SK-N-SH treated with all-trans-retinoic acid at 6 μM for 48 hours (cell line): Measurements from ENCODE around the gene FUT7.

Experiments
- ATAC-seq: fragments of 200-7000 bp; cut with Tn5 transposase; 3 replicates; pipeline ENCODE4 v1.9.1; 2020; ENCODE audit warnings: mild to moderate bottlenecking, moderate library complexity
- ARNTL ChIP-seq: fragments of 450-650 bp; formaldehyde crosslinking; IDR thresholded peaks from 2 replicates; pipeline ENCODE4 v1.5.0; 2020; ENCODE audit warnings: low read depth, mild to moderate bottlenecking, moderate library complexity, borderline replicate concordance
- BACH2 ChIP-seq: fragments of 250-450 bp; sonication (Bioruptor Pico); IDR thresholded peaks from 2 replicates; pipeline ENCODE4 v1.9.0; 2021; ENCODE audit warnings: mild to moderate bottlenecking, borderline replicate concordance
- CSDC2 ChIP-seq: fragments of 250-450 bp; sonication (Bioruptor Pico); IDR thresholded peaks from 2 replicates; pipeline ENCODE4 v1.5.0; 2020; ENCODE audit warnings: mild to moderate bottlenecking, moderate library complexity
- CSRNP3 ChIP-seq: fragments of 250-450 bp; sonication (Bioruptor Pico); IDR thresholded peaks from 2 replicates; pipeline ENCODE4 v1.5.1; 2021; ENCODE audit warnings: mild to moderate bottlenecking, moderate library complexity
- ESRRG ChIP-seq: fragments of 250-450 bp; sonication (Bioruptor Pico); IDR thresholded peaks from 2 replicates; pipeline ENCODE4 v1.6.1; 2021; ENCODE audit warnings: mild to moderate bottlenecking
- GLIS3 ChIP-seq: fragments of 250-450 bp; sonication (Bioruptor Pico); IDR thresholded peaks from 2 replicates; pipeline ENCODE4 v1.5.0; 2020; ENCODE audit warnings: mild to moderate bottlenecking, moderate library complexity
- PATZ1 ChIP-seq: fragments of 250-450 bp; sonication (Bioruptor Pico); IDR thresholded peaks from 2 replicates; pipeline ENCODE4 v1.8.0; 2020; ENCODE audit warnings: mild to moderate bottlenecking, moderate library complexity, borderline replicate concordance
- PPARA ChIP-seq: fragments of 250-450 bp; sonication (Bioruptor Pico); IDR thresholded peaks from 2 replicates; pipeline ENCODE4 v1.5.0; 2020; ENCODE audit warnings: mild to moderate bottlenecking, borderline replicate concordance
- SNAI2 ChIP-seq: fragments of 250-450 bp; sonication (Bioruptor Pico); IDR thresholded peaks from 2 replicates; pipeline ENCODE4 v1.5.0; 2020; ENCODE audit warnings: mild to moderate bottlenecking, moderate library complexity
- TCF4 ChIP-seq: fragments of 250-450 bp; sonication (Bioruptor Pico); IDR thresholded peaks from 2 replicates; pipeline ENCODE4 v1.8.0; 2021; ENCODE audit warnings: mild to moderate bottlenecking, moderate library complexity, borderline replicate concordance
- TOX ChIP-seq: fragments of 250-450 bp; sonication (Bioruptor Pico); IDR thresholded peaks from 2 replicates; pipeline ENCODE4 v1.8.0; 2021; ENCODE audit warnings: mild to moderate bottlenecking, moderate library complexity, borderline replicate concordance
- TSHZ2 ChIP-seq: fragments of 250-450 bp; sonication (Bioruptor Pico); IDR thresholded peaks from 2 replicates; pipeline ENCODE4 v1.5.0; 2020; ENCODE audit warnings: mild to moderate bottlenecking, moderate library complexity
- ZFP3 ChIP-seq: fragments of 250-450 bp; sonication (Bioruptor Pico); IDR thresholded peaks from 2 replicates; pipeline ENCODE4 v1.5.0; 2020; ENCODE audit warnings: mild to moderate bottlenecking, moderate library complexity
- ZFP30 ChIP-seq: fragments of 450-650 bp; formaldehyde crosslinking; IDR thresholded peaks from 2 replicates; pipeline ENCODE4 v1.5.0; 2022; ENCODE audit warnings: mild to moderate bottlenecking, moderate library complexity
- ZNF565 ChIP-seq: fragments of 450-650 bp; formaldehyde crosslinking; conservative IDR thresholded peaks from 2 replicates; pipeline ENCODE4 v1.5.0; 2020; ENCODE audit warnings: low read depth, mild to moderate bottlenecking, moderate library complexity
- ZNF8 ChIP-seq: fragments of 450-650 bp; formaldehyde crosslinking; IDR thresholded peaks from 2 replicates; pipeline ENCODE4 v1.5.0; 2020; ENCODE audit warnings: mild to moderate bottlenecking, moderate library complexity
- TF ChIP-seq, protein P1 (sequence below): fragments of 250-450 bp; sonication (Bioruptor Pico); IDR thresholded peaks from 2 replicates; pipeline ENCODE4 v1.8.0; 2021; ENCODE audit warnings: low read depth, mild to moderate bottlenecking, moderate library complexity, borderline replicate concordance
- TF ChIP-seq, protein P2 (sequence below): fragments of 250-450 bp; sonication (Bioruptor Pico); IDR thresholded peaks from 2 replicates; pipeline ENCODE4 v1.5.1; 2020; ENCODE audit warnings: low read depth, mild to moderate bottlenecking, moderate library complexity

Gene FUT7

GRCh38 chr9:137011907-137012675, 19.8 kb downstream of the FUT7 start (continued):
- no peak for TF ChIP-seq PATZ1
- TF ChIP-seq ZNF565 (CRISPR knock-in tag), result no peak
- TF ChIP-seq, all 23 proteins: peak for 0

GRCh38 chr9:137011156-137011555, 20.7 kb downstream of the FUT7 start:
- no peak for TF ChIP-seq ARNTL (CRISPR knock-in tag)
- TF ChIP-seq, protein P1, sequence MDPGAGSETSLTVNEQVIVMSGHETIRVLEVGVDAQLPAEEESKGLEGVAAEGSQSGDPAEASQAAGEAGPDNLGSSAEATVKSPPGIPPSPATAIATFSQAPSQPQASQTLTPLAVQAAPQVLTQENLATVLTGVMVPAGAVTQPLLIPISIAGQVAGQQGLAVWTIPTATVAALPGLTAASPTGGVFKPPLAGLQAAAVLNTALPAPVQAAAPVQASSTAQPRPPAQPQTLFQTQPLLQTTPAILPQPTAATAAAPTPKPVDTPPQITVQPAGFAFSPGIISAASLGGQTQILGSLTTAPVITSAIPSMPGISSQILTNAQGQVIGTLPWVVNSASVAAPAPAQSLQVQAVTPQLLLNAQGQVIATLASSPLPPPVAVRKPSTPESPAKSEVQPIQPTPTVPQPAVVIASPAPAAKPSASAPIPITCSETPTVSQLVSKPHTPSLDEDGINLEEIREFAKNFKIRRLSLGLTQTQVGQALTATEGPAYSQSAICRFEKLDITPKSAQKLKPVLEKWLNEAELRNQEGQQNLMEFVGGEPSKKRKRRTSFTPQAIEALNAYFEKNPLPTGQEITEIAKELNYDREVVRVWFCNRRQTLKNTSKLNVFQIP (CRISPR knock-in tag), result no peak
- no peak for TF ChIP-seq TSHZ2 (CRISPR knock-in tag)
- TF ChIP-seq PPARA, result no peak
- no peak for TF ChIP-seq CSRNP3 (CRISPR knock-in tag)
- TF ChIP-seq ZFP3 (CRISPR knock-in tag), result no peak
- no peak for TF ChIP-seq TCF4 (CRISPR knock-in tag)
- TF ChIP-seq ZFP30 (CRISPR knock-in tag), result no peak
- TF ChIP-seq CSDC2 (CRISPR knock-in tag), result no peak
- no peak for TF ChIP-seq GLIS3 (CRISPR knock-in tag)
- TF ChIP-seq, protein P2, sequence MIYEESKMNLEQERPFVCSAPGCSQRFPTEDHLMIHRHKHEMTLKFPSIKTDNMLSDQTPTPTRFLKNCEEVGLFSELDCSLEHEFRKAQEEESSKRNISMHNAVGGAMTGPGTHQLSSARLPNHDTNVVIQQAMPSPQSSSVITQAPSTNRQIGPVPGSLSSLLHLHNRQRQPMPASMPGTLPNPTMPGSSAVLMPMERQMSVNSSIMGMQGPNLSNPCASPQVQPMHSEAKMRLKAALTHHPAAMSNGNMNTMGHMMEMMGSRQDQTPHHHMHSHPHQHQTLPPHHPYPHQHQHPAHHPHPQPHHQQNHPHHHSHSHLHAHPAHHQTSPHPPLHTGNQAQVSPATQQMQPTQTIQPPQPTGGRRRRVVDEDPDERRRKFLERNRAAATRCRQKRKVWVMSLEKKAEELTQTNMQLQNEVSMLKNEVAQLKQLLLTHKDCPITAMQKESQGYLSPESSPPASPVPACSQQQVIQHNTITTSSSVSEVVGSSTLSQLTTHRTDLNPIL (CRISPR knock-in tag), result no peak
- TF ChIP-seq ESRRG, result no peak
- TF ChIP-seq, all 23 proteins: peak for 0

GRCh38 chr9:137009938-137010732, 21.8 kb downstream of the FUT7 start:
- ATAC-seq, result no peak
- TF ChIP-seq GLIS3 (CRISPR knock-in tag) (no peak), SNAI2 (CRISPR knock-in tag) (no peak), ZFP30 (CRISPR knock-in tag) (no peak), ARNTL (CRISPR knock-in tag) (no peak), BACH2 (CRISPR knock-in tag) (no peak), TOX (CRISPR knock-in tag) (no peak), ZNF8 (no peak)
- TF ChIP-seq, protein P2 (CRISPR knock-in tag), result no peak
- TF ChIP-seq, protein P1 (CRISPR knock-in tag), result no peak

More at GRCh38 chr9:137011156-137011555, 20.7 kb downstream of the FUT7 start:
- ATAC-seq, result no peak
